Thymus (tissue), 11 donors: ENCODE results near the gene SELL. TPM values are rescaled to one million over a fixed set of nuclear protein-coding genes. Genes with fewer than 3 reads are reported as not detected.

Source experiments
- DNase-seq, 9 donors: peaks; one replicate each; pipeline ENCODE4 v3.0.0-alpha.2; 2013; ENCODE audit warnings: low spot score in 9 of 9, low read depth in 6 of 9, missing footprints in 1 of 9
- H3K27ac ChIP-seq, 2 donors: one replicate each; pipeline ENCODE4 v1.5.1; 2013; ENCODE audit warnings: control low read depth in 1 of 2, low read depth in 1 of 2, low read length in 1 of 2, mild to moderate bottlenecking in 1 of 2, moderate library complexity in 1 of 2
- H3K27me3 ChIP-seq, 2 donors: one replicate each; pipeline ENCODE4 v1.5.1; 2013; ENCODE audit warnings: low read length in 1 of 2; ENCODE audit not compliant: control insufficient read depth in 2 of 2, insufficient read depth in 1 of 2
- H3K36me3 ChIP-seq, 2 donors: one replicate each; pipeline ENCODE4 v1.5.1; 2013; ENCODE audit warnings: low read length in 1 of 2, mild to moderate bottlenecking in 1 of 2, moderate library complexity in 1 of 2; ENCODE audit not compliant: control insufficient read depth in 2 of 2, insufficient read depth in 2 of 2
- H3K4me1 ChIP-seq, 2 donors: one replicate each; pipeline ENCODE4 v1.5.1; 2013; ENCODE audit warnings: low read length in 2 of 2; ENCODE audit not compliant: control insufficient read depth in 2 of 2, insufficient read depth in 2 of 2
- H3K4me3 ChIP-seq, 2 donors: one replicate each; pipeline ENCODE4 v1.5.1; 2013; ENCODE audit warnings: low read length in 2 of 2, control low read depth in 1 of 2, mild to moderate bottlenecking in 1 of 2
- H3K9me3 ChIP-seq, 2 donors: one replicate each; pipeline ENCODE4 v1.5.1; 2013; ENCODE audit warnings: low read length in 1 of 2, mild to moderate bottlenecking in 1 of 2; ENCODE audit not compliant: control insufficient read depth in 2 of 2, insufficient read depth in 1 of 2
- WGBS: extraction: QIAGEN DNeasy Blood & Tissue Kit; methylation state at CpG from one replicate; pipeline ENCODE4 v1.1.7; 2013; 5-methylcytosine and 5-hydroxymethylcytosine counted together
- polyA plus RNA-seq: library from polyadenylated mRNA; stranded (reverse); fragments of 200-250 nt; gene quantifications from one replicate; pipeline ENCODE4 v1.2.3, GENCODE V29; 2013
- total RNA-seq: library from RNA; stranded (reverse); fragments of 120-200 nt; gene quantifications from one replicate; pipeline ENCODE4 v1.2.4, GENCODE V29; 2013
- donor health status: healthy.

The SELL gene
- total and polyA plus RNA-seq, 2 donors, result 73.0 to 136 TPM

DNA sequence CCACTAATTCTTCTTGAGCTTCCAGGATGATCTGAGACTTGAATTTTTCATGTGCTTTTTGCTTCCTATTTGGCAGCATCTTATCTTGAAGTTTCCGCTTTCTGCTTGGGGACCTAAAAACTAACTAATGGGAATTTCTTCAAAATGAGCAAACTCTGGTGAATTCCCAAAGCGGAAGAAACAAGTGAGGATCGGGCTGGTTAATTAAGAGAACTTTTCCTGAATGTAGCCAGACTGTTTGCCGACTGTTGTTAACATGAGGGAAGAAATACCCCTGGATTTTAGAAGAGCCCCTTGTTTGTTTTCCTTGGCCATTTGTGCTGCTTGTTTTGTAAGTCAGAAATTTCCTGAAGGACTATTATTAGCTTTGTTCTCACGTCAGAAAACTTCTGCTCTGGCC is 28.6 kb upstream of the SELL start:
- 86% methylated on average over 5 of the region's 5 CpGs for WGBS
- Histone ChIP-seq H3K27ac (no peak overlapping the region), H3K9me3 (no peaks in the 10 kb centered on the region)

GRCh38 chr1:169733924-169734323 is 22.5 kb upstream of the SELL start, which contains the start of gene SELE:
Gene SELE (minus strand): TSS chr1:169734079. CDS start chr1:169733612, 467 bp downstream.
- WGBS, result 94% methylated on average over 7 of the region's 7 CpGs
- Histone ChIP-seq H3K27me3 (no peaks in the 10 kb centered on the region), H3K9me3 (no peaks in the 10 kb centered on the region), H3K4me3 (no peak within 1 kb of the TSS), H3K27ac (no peak within 1 kb of the TSS), H3K4me1 (no peaks in the 10 kb centered on the region), H3K36me3 (no peaks in the 10 kb centered on the region)
- no peak for DNase-seq

More for the DNA sequence above, 28.6 kb upstream of the SELL start:
- Histone ChIP-seq H3K4me1 (no peaks in the 10 kb centered on the region), H3K36me3 (no peaks in the 10 kb centered on the region), H3K4me3 (no peak overlapping the region), H3K27me3 (no peaks in the 10 kb centered on the region)
- DNase-seq, result no peak

DNA sequence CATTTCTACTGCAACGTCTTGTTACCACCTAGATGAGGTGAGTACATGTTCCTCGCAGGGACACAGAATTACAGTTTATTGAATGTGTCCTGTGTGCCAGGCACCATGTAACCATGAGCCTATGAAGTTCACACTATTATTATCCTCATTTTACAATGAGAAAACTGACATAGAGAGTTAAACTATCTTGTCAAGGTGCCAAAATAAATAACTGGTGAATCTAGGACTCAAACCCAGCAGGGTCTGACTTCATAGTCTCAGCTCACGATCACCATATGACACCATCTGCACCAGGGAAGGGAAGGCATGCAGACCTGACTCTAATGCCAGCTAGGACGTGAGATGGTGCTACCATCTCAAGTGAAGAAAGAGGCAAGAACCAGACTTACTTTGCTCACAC is 20.0 kb upstream of the SELL start:
- H3K4me1 ChIP-seq, result no peaks in the 10 kb centered on the region
- H3K27ac ChIP-seq, result no peak overlapping the region
- H3K4me3 ChIP-seq, result no peak overlapping the region
- no peaks in the 10 kb centered on the region for H3K27me3 ChIP-seq
- H3K36me3 ChIP-seq, result no peaks in the 10 kb centered on the region
- 94% methylated on average over 4 of the region's 4 CpGs for WGBS
- no peak for DNase-seq
- H3K9me3 ChIP-seq, result no peaks in the 10 kb centered on the region

GRCh38 chr1:169729991-169730390 is 18.6 kb upstream of the SELL start:
- Histone ChIP-seq H3K4me1 (no peaks in the 10 kb centered on the region), H3K4me3 (no peak overlapping the region), H3K27ac (no peak overlapping the region), H3K9me3 (no peaks in the 10 kb centered on the region), H3K36me3 (no peaks in the 10 kb centered on the region), H3K27me3 (no peaks in the 10 kb centered on the region)
- no peak for DNase-seq

- DNase-seq, result no peak
- Histone ChIP-seq H3K27ac (no peak overlapping the region), H3K9me3 (no peaks in the 10 kb centered on the region), H3K36me3 (no peaks in the 10 kb centered on the region), H3K27me3 (no peaks in the 10 kb centered on the region), H3K4me3 (no peak overlapping the region), H3K4me1 (no peaks in the 10 kb centered on the region)
- 98% methylated on average over 6 of the region's 6 CpGs for WGBS
These were observed 15.9 kb upstream of the SELL start for GRCh38 chr1:169727307-169727706.

- no peak for DNase-seq
- Histone ChIP-seq H3K27ac (no peak overlapping the region), H3K27me3 (no peaks in the 10 kb centered on the region), H3K4me1 (no peaks in the 10 kb centered on the region), H3K9me3 (no peaks in the 10 kb centered on the region), H3K4me3 (no peak overlapping the region), H3K36me3 (no peaks in the 10 kb centered on the region)
- WGBS, result 97% methylated on average over 3 of the region's 3 CpGs
These were observed 15.4 kb upstream of the SELL start for GRCh38 chr1:169726851-169727250.

GRCh38 chr1:169725930-169726329 is 14.5 kb upstream of the SELL start:
- H3K27ac ChIP-seq, result no peak overlapping the region
- no peaks in the 10 kb centered on the region for H3K27me3 ChIP-seq
- DNase-seq, result no peak
- WGBS, result 96% methylated on average over 3 of the region's 3 CpGs
- no peaks in the 10 kb centered on the region for H3K36me3 ChIP-seq
- H3K4me3 ChIP-seq, result no peak overlapping the region
- no peaks in the 10 kb centered on the region for H3K9me3 ChIP-seq
- no peaks in the 10 kb centered on the region for H3K4me1 ChIP-seq

GRCh38 chr1:169724168-169724567 is 12.7 kb upstream of the SELL start:
- Histone ChIP-seq H3K4me3 (no peak overlapping the region), H3K27ac (no peak overlapping the region), H3K9me3 (no peaks in the 10 kb centered on the region), H3K27me3 (no peaks in the 10 kb centered on the region), H3K4me1 (no peaks in the 10 kb centered on the region), H3K36me3 (no peaks in the 10 kb centered on the region)
- no peak for DNase-seq
- WGBS, result 87% methylated on average over 4 of the region's 4 CpGs

- Histone ChIP-seq H3K36me3 (no peaks in the 10 kb centered on the region), H3K27ac (no peak overlapping the region), H3K27me3 (no peaks in the 10 kb centered on the region), H3K9me3 (no peaks in the 10 kb centered on the region), H3K4me1 (no peaks in the 10 kb centered on the region), H3K4me3 (no peak overlapping the region)
- 96% methylated on average over 2 of the region's 2 CpGs for WGBS
- DNase-seq, result no peak
These were observed 12.3 kb upstream of the SELL start for GRCh38 chr1:169723763-169724162.

GRCh38 chr1:169722779-169723178 is 11.4 kb upstream of the SELL start:
- DNase-seq, result peak in 1 of 9 donors; percentile 46
- Histone ChIP-seq H3K27me3 (no peaks in the 10 kb centered on the region), H3K27ac (no peak overlapping the region), H3K36me3 (no peaks in the 10 kb centered on the region), H3K4me3 (no peak overlapping the region), H3K4me1 (no peaks in the 10 kb centered on the region), H3K9me3 (no peaks in the 10 kb centered on the region)
